ENCODE measurements around the gene TMEM59. TPM values are rescaled to one million over a fixed set of nuclear protein-coding genes. Genes with fewer than 3 reads are reported as not detected.
"Not testable (repeated sequence)": the region's sequence is repeated elsewhere in the genome, so short reads cannot be mapped to it uniquely, and the experiment has no call there.

TMEM59 gene
- total RNA-seq, 4 donors from 2014 or later, result 156 to 248 (median 224) TPM

DNA sequence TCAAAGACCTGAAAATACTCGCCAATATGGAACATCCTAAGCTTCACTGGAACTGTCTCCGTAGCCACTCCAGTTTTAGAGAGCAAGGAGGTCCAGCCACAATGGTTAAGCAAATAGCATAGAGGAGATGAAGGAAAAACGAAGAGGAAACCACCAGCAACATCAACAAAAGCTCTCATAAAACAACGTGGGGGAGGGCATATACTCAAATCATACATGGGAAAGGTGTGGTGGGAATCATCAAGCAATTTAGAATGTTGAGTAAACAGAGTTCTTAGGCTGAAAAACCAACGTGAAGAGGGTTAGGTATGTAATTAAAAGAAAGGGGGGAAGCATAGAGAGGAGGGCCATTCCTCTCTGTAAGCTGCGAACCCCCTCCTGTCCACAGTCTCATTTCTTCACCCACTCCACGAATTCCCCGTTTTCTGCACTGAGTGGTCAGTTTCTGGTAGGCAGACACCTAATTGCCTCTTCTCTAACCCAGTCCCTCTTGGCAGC is 1.0 kb downstream of the TMEM59 start:
- intact Hi-C loops (cut with DNase I; ENCODE audit: low total_unique reads) (loop anchor here (2.0 to 5.0 kb wide), 5 partner anchors 107 to 435 kb away; partner anchors contain the start of genes CYB5RL, IFT25, MRPL37 and SSBP3), in situ Hi-C loops (cut with MboI; ENCODE audit: low sequenced_read_pairs in 4 of 4) (loop anchor here in 1 of 4 donors (5.0 to 25.0 kb wide), 2 partner anchors 210 to 710 kb away; partner anchors contain the start of gene PARS2)
- Histone ChIP-seq H3K4me3 (peak overlapping the region; percentile 82 to 99 (median 96)), H3K27me3 (no peaks in the 10 kb centered on the region), H3K4me1 (peaks cover 60 to 61% of the 10 kb centered on the region in 2 donors), H3K9me3 (no peaks in the 10 kb centered on the region), H3K36me3 (no peaks in the 10 kb centered on the region), H3K27ac (peak overlapping the region; percentile 98 to 99 (median 98))
- TF ChIP-seq, protein P1, sequence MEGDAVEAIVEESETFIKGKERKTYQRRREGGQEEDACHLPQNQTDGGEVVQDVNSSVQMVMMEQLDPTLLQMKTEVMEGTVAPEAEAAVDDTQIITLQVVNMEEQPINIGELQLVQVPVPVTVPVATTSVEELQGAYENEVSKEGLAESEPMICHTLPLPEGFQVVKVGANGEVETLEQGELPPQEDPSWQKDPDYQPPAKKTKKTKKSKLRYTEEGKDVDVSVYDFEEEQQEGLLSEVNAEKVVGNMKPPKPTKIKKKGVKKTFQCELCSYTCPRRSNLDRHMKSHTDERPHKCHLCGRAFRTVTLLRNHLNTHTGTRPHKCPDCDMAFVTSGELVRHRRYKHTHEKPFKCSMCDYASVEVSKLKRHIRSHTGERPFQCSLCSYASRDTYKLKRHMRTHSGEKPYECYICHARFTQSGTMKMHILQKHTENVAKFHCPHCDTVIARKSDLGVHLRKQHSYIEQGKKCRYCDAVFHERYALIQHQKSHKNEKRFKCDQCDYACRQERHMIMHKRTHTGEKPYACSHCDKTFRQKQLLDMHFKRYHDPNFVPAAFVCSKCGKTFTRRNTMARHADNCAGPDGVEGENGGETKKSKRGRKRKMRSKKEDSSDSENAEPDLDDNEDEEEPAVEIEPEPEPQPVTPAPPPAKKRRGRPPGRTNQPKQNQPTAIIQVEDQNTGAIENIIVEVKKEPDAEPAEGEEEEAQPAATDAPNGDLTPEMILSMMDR (IDR thresholded peaks at IDR 0.05 in 4 of 5, conservative IDR thresholded peaks at IDR 0.05 in 1 of 5), result no peak
- TF ChIP-seq POLR2A (IDR thresholded peaks at IDR 0.05), result no peak
- ATAC-seq (no peak), DNase-seq (no peak)

DNA sequence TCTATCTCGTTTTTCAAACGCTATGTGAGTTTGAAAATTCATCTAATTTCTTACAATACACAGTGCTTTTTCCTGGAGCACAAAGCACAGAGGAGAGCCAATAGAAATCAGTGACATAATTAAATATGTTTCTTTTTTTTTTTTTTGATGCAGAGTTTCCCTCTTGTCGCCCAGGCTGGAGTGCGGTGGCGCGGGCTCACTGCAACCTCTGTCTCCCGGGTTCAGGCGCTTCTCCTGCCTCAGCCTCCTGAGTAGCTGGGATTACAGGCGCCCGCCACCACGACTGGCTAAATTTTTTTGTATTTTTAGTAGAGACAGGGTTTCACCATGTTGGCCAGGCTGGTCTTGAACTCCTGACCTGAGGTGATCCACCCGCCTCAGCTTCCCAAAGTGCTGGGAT is 2.6 kb downstream of the TMEM59 start:
- peaks cover 62 to 74% of the 10 kb centered on the region in 2 donors for H3K4me1 ChIP-seq
- H3K27me3 ChIP-seq, DNase-seq, H3K4me3 ChIP-seq, ATAC-seq, H3K27ac ChIP-seq, H3K9me3 ChIP-seq, H3K36me3 ChIP-seq: not testable (repeated sequence)
- in situ Hi-C loops (cut with MboI; ENCODE audit: low sequenced_read_pairs in 4 of 4) (loop anchor here in 1 of 4 donors (5.0 to 25.0 kb wide), 2 partner anchors 208 to 712 kb away; partner anchors contain the start of gene PARS2), intact Hi-C loops (cut with DNase I; ENCODE audit: low total_unique reads) (loop anchor here (5.0 kb wide), 2 partner anchors 357 to 437 kb away; partner anchors contain the start of gene SSBP3)

DNA sequence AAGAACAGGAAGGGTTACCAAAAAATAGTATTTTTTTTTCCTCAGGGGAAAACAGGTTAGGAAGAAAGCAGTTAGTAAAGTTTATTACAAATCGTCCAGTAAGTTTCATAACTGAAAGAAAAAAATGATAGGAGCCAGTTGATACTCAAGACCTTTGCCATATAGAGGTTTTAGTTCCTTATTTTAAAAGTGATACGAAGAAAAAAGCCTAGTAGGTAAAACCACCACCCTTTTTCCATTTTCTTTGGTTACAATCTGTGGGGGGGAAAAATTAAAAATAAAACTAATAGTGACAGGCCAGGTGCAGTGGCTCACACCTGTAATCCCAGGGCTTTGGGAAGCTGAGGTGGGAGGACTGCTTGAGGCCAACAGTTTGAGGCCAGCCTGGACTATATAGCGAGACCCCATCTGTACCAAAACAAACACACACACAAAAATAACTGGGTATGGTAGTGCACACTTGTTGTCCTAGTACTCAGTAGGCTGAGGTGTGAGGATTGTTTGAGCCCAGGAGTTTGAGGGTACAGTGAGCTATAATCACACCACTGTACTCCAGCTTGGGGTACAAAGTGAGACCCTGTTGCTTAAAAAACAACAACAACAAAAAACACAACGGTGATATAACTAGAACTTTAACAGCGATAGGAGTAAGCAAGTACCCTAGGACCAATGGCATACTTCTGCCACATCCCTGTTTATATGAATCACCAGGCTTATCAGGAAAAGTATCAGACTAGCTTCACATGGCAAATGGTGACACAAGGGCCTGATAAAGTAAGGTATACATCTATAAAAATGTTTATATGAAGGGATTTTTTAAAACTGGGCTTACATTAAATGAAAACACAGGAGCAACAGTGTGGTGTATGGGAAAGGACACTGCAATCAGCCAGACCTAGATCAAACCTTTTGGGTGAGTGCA is 5.4 kb downstream of the TMEM59 start:
- no peaks in the 10 kb centered on the region for H3K27me3 ChIP-seq
- no peak overlapping the region for H3K27ac ChIP-seq
- H3K9me3 ChIP-seq, result no peaks in the 10 kb centered on the region
- H3K4me1 ChIP-seq, result peaks cover 51 to 66% of the 10 kb centered on the region in 2 donors
- intact Hi-C loops (cut with DNase I; ENCODE audit: low total_unique reads) (no loop called here), in situ Hi-C loops (cut with MboI; ENCODE audit: low sequenced_read_pairs in 4 of 4) (no loop called here)
- ATAC-seq (no peak), DNase-seq (no peak)
- H3K4me3 ChIP-seq, result no peak overlapping the region
- H3K36me3 ChIP-seq, result peaks cover 0 to 12% of the 10 kb centered on the region in 2 donors
- TF ChIP-seq, protein P1 (IDR thresholded peaks at IDR 0.05 in 4 of 5, conservative IDR thresholded peaks at IDR 0.05 in 1 of 5), result no peak
- no peak for TF ChIP-seq POLR2A (IDR thresholded peaks at IDR 0.05)

DNA sequence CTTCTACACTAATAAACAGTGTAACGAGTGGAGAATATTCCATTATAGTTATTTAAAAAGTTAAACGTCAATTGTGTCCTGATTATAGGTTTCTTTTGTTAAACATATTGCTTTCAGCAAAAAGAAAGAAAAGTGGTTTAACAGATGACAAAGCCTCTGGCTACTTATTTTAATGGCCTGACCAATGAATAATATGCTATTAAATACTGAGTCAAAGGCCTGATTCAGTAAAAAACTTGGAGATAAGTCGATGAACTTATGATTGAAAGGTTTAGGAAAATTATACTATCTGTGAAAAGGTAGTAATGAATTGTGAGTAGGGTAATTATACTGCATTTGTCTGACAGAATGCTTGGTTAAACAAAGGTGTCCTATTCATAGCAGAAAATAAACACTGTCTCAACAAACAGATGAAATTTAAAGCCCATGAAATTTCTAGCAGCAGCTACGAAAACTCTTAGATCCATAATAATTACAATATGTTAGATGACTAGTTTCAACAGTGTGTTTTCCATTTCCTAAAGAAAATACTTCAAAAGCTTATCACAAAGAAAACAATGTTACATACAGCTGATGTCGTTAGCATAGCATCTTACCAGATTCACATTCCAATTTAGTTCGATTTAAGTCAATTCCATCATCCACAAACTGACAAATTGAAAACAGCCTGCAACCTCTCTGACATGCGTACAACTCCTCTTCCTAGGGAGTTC is 6.2 kb downstream of the TMEM59 start:
- peaks cover 0 to 20% of the 10 kb centered on the region in 2 donors for H3K36me3 ChIP-seq
- no peaks in the 10 kb centered on the region for H3K27me3 ChIP-seq
- no peak for DNase-seq
- in situ Hi-C loops (cut with MboI; ENCODE audit: low sequenced_read_pairs in 4 of 4), result no loop called here
- peaks cover 46 to 63% of the 10 kb centered on the region in 2 donors for H3K4me1 ChIP-seq
- H3K9me3 ChIP-seq, result no peaks in the 10 kb centered on the region
- TF ChIP-seq, protein P1 (IDR thresholded peaks at IDR 0.05 in 4 of 5, conservative IDR thresholded peaks at IDR 0.05 in 1 of 5), result no peak
- TF ChIP-seq POLR2A (IDR thresholded peaks at IDR 0.05), result no peak
- H3K27ac ChIP-seq, result no peak overlapping the region
- intact Hi-C loops (cut with DNase I; ENCODE audit: low total_unique reads), result no loop called here
- no peak overlapping the region for H3K4me3 ChIP-seq
- no peak for ATAC-seq

All from gastrocnemius medialis (tissue), 4 donors.